GM18508 (cell line): ENCODE data around the gene PEX1.
"Not testable (repeated sequence)": the region's sequence is repeated elsewhere in the genome, so short reads cannot be mapped to it uniquely, and the experiment has no call there.

Experiments used
- ATAC-seq: cut with Tn5 transposase; IDR thresholded peaks from one replicate; pipeline ENCODE4 v1.9.1; 2021; ENCODE audit warnings: moderate number of reproducible peaks; ENCODE audit not compliant: insufficient read depth, unreplicated experiment

Gene PEX1

DNA sequence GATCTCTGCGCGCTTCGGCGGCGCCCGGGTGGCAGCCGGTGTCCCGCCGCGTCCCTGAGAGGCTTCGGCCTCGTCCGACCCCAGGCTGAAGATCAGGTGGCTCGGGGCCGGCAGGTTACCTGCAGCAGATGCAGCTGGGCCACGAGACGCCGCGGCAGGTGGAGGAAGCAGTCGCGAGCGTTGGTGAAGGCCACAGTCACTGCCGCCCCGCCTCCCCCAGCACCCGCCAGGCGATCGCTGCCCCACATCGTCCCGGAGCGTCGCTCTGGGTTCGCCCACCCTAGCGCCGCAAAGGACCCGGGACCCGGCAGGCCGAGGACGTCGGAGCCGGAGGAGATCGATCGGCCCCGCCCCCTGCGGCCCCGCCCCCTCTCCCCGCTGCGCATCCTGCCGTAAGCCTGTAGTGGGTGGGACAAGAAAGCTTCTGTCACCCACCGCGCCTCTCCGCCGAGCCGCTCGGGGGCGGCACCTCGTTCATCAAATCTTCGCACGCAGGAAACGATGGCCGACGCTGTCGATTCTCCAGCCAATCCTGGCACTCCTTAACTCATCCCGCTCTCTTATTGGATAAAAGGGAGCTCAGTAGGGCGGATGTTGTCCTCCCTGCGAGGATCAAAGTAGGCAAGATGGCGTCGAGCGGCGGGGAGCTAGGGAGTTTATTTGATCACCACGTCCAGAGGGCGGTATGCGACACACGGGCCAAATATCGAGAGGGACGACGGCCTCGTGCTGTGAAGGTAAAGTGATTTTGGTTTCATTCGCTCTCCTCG is at the start of gene PEX1, which contains the start of gene RBM48:
TSS of gene PEX1 (minus strand) at position 333 of the 770 bp plus-strand sequence. CDS start at position 248, 85 bp downstream.
TSS of gene RBM48 (plus strand) at position 608 of the 770 bp plus-strand sequence. CDS start at position 627, 19 bp downstream.
- ATAC-seq, result peak; percentile 97

- ATAC-seq, result no peak
Observed at GRCh38 chr7:92576296-92576695, 48.0 kb upstream of the PEX1 start.

- no peak for ATAC-seq
Observed at GRCh38 chr7:92569137-92569536, 40.8 kb upstream of the PEX1 start.

- no peak for ATAC-seq
Observed at GRCh38 chr7:92567460-92567859, 39.1 kb upstream of the PEX1 start.

GRCh38 chr7:92563345-92563744 is 35.0 kb upstream of the PEX1 start:
- ATAC-seq, result no peak

GRCh38 chr7:92560602-92561001 is 32.3 kb upstream of the PEX1 start:
- no peak for ATAC-seq

- no peak for ATAC-seq
Observed at GRCh38 chr7:92557808-92558362, 29.6 kb upstream of the PEX1 start.

DNA sequence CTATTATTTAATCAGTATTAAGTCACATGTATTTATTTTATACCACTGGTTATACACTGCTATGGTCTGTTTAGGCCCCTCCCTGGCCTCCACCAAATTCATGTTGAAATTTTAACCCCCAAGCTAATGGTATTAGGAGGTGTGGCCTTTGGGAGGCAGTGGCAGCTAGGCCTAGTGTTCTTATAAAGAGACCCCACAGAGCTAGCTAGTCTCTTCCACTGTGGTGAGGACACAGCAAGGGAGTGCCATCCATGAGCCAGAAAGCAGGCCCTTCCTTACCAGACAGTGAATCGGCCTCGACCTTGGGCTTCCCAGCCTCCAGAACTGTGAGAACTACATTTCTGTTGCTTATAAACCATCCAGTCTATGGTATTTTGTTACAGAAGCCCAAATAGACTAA is 28.9 kb upstream of the PEX1 start:
- ATAC-seq, result no peak

DNA sequence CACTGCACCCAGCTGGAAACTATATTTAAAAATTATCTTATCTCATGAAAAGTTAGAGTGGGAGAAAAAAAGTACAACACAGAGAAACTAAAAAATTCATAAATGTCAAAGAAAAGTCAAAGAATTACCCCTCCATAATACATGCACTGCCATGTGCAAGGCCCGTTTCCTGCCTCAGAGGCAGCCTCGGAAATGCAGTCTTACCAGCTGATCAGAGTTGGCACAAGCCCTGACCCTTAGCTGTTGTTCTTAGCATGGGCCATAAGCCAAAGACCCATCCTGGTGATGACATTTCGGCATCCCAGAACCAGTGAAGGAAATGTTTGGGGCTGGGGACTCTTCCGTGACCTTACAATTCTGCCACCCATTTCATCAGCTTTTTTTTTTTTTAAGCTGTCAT is 21.9 kb upstream of the PEX1 start:
- no peak for ATAC-seq

DNA sequence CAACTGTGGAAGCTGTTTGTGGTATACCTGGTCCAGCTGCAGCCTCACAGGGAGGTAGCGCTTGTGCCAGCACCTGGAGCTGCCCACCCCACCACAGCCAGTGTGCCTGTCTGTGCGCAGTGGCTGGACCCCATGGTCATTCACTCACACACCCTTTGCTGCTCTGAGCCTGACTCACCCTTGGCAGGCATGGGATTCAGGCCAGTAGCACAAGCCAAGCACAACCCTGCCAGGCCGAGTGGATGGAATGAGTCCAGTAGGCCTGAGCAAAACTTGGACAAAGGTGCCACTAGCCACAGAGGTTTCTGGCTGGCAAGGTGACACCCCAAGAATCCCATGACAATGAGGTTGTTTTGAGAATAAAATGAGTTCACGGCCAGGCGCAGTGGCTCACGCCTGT is 19.3 kb upstream of the PEX1 start:
- ATAC-seq, result no peak

- ATAC-seq, result no peak
Observed at GRCh38 chr7:92546856-92547497, 18.7 kb upstream of the PEX1 start.

DNA sequence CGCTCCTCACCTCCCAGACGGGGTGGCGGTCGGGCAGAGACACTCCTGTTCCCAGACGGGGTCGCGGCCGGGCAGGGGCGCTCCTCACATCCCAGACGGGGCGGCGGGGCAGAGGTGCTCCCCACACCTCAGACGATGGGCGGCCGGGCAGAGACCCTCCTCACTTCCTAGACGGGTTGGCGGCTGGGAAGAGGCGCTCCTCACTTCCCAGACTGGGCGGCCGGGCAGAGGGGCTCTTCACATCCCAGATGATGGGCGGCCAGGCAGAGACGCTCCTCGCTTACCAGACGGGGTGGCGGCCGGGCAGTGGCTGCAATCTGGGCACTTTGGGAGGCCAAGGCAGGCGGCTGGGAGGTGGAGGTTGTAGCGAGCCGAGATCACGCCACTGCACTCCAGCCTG is 16.8 kb upstream of the PEX1 start:
- not testable (repeated sequence) for ATAC-seq

- not testable (repeated sequence) for ATAC-seq
Observed at GRCh38 chr7:92543542-92543941, 15.2 kb upstream of the PEX1 start.

DNA sequence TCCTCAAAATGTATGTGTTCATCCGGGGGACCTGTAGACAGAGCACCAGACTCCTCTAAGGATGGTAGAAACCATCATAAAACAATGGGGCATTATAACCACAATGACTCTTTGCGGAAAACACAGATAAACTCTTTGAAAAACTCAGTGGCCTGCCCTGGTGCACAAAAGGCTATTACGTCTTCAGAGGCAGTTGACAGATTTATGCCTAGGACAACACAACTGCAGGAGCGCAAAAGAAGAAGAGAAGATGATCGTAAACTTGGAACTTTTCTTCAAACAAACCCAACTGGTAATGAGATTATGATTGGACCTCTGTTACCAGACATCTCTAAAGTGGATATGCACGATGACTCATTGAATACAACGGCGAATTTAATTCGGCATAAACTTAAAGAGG is 6.3 kb upstream of the PEX1 start:
- ATAC-seq, result no peak

DNA sequence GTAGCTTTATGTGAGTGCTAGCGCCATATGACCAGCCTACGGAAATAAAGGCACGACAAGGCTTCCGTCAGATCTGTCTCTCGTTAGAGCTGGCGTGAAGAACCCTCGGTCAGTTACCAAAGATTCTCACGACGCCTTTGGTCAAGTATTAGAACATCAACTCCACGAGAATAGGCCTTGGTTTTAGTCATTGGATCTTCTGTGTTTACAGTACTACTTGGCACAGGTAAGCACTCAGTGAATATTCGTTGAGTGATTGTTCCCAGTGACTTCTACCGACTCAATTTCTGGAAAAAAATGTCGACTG is 591 bp upstream of the PEX1 start:
- ATAC-seq, result no peak

DNA sequence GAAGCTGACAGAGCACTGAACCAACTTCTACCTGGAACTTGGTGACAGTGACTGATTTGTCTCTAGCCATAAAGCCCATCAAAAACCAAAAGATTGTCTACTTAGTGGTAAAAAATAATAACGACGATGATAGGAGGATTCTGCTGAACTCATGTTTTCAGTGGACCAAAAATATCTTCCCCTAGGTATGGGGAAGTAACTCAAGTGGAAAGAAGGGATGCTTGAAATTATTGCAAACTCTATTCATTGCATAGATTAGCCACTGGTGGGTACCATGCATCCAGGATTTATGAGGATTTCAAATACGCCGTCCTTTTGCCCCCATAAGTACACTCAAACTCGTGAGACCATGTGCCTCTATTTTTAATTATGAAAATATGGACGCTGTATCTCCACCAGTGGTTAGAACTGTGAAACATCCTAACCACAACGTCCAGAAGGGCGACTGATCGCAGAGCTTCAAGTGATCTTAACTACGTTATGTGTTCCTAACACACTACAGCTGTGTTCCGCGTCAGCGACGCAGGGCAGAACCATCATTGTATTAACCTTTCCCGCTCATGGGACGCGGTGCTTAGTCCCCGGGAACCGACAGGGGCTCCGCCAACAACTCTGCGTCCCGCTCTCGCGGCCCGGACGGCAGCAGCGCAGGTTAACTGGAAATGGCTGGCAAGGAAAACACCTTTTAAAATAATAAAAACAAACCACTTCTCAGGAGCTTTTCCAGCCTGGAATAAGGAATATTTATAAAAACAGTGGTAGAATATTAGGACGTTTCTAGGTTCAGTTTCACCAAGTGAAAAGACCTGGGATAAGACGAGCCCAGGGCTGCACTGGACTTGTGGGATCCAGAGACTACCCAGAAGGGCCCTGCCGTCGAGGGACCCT is 776 bp downstream of the PEX1 start:
- no peak for ATAC-seq

GRCh38 chr7:92523110-92523509 is 5.2 kb downstream of the PEX1 start:
- ATAC-seq, result no peak

DNA sequence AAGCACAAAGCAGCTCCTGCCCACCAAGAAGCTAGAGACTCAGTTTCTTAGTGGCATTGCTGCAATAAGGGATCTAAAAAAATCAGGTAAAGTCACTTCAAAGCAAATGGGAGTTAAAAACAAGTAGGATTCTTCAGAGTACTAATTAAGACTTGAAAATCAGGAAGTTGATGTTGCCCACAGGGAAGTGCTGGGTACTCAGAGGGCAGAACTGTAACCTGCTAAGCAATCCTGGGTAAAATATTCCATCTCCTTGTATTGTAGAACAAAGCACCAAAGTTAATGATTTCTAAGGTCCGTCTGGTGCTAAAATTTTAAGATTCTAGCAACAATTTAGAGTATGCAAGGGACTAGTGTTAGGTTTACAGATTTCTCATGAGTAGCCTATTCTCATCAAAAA is 8.3 kb downstream of the PEX1 start:
- no peak for ATAC-seq

DNA sequence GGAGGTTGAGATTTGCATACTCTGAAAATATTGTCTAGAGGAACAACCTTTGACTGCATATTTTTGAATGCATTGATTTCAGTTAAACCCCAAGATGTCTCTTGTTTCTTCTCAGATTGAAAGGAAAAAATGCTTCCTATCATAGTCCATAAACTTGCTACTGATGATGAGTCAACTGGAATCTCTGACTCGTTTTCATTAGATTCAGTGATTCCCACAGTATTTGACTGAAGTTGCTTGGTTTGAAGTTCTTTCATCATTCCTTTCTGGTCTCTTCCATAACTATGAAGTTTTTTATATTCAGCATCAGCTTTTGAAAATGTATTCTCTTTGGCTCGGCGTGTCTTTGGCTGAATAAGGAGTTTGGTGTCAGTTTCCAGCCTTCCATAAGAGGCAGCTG is 10.7 kb downstream of the PEX1 start:
- no peak for ATAC-seq

GRCh38 chr7:92513167-92513902 is 15.0 kb downstream of the PEX1 start:
- no peak for ATAC-seq
